Panc1 (cell line): ENCODE results near the gene PTPRK.

Experiments
- CTCF ChIP-seq: fragments of 450-650 bp; IDR thresholded peaks from 2 replicates; pipeline ENCODE4 v1.5.1; 2017; ENCODE audit warnings: mild to moderate bottlenecking
- POLR2AphosphoS5 ChIP-seq: IDR thresholded peaks from 2 replicates; pipeline ENCODE4 v1.6.1; 2012; ENCODE audit warnings: mild to moderate bottlenecking, low read depth, low read length, moderate library complexity

- no peak for TF ChIP-seq CTCF
- no peak for TF ChIP-seq POLR2AphosphoS5
Observed at GRCh38 chr6:128067446-128068118, 452.8 kb downstream of the PTPRK start.
